ENCODE results near the gene PLXNA2. TPM values are rescaled to one million over a fixed set of nuclear protein-coding genes. Genes with fewer than 3 reads are reported as not detected.
A peak's percentile ranks its signal among the peaks of the same experiment; 100 is the strongest.

The PLXNA2 gene
- total RNA-seq, 1 experiment from 2014 or later = 0.89 TPM

- H4K20me1 ChIP-seq (ENCODE audit: insufficient read depth) = no peaks in the 10 kb centered on the region
- RAD21 ChIA-PET (ENCODE audit: low non-redundant PET in 1 of 2, low total read pairs in 2 of 2, uncharacterized antibody in 2 of 2, unreplicated experiment in 2 of 2) = no interaction called here
- H2AFZ ChIP-seq (ENCODE audit: low read depth, low read length, poor library complexity, severe bottlenecking) = no peak overlapping the region
- H3K9me2 ChIP-seq (ENCODE audit: insufficient read depth) = no peaks in the 10 kb centered on the region
- CTCF ChIA-PET = interaction anchor here (1.6 to 1.7 kb wide), 2 partner anchors 11 to 13 kb away, joined by 5 to 8 read pairs; no protein-coding TSS in a partner anchor
- no peak for TF ChIP-seq CEBPB (IDR thresholded peaks at IDR 0.05; ENCODE audit: low read depth)
- no peak for TF ChIP-seq POLR2A (IDR thresholded peaks at IDR 0.05; ENCODE audit: borderline replicate concordance, extremely low read depth, insufficient read depth, insufficient read length)
- TF ChIP-seq CTCF (IDR thresholded peaks at IDR 0.05 in 2 of 3, conservative IDR thresholded peaks at IDR 0.05 in 1 of 3; ENCODE audit: borderline replicate concordance in 1 of 3, insufficient read depth in 1 of 3, low read depth in 2 of 3, low read length in 2 of 3) = no peak
- TF ChIP-seq EGR1 (IDR thresholded peaks at IDR 0.05; ENCODE audit: low read depth) = no peak
- no peak for TF ChIP-seq YY1 (IDR thresholded peaks at IDR 0.05; ENCODE audit: extremely low read depth, insufficient replicate concordance, low read depth, low read length)
- POLR2A ChIA-PET = no interaction called here
- no peak overlapping the region for H3K4me2 ChIP-seq (ENCODE audit: low read length)
- H3K4me3 ChIP-seq (replicated peaks in 1 of 2; ENCODE audit: low read depth in 1 of 2, low read length in 2 of 2) = no peak overlapping the region
- ATAC-seq (no peak), DNase-seq (ENCODE audit: low read depth, low spot score) (no peak)
- H3K27ac ChIP-seq (ENCODE audit: low read depth, low read length) = no peak overlapping the region
- H3K36me3 ChIP-seq (ENCODE audit: control insufficient read depth in 1 of 2, insufficient read depth in 2 of 2, low read length in 2 of 2) = no peaks in the 10 kb centered on the region
- no peak overlapping the region for H3K9ac ChIP-seq (ENCODE audit: low read length)
- no peaks in the 10 kb centered on the region for H3K27me3 ChIP-seq (ENCODE audit: insufficient read depth, low read length)
- H3K9me3 ChIP-seq (ENCODE audit: control insufficient read depth in 1 of 2, insufficient read depth in 1 of 2, low read depth in 1 of 2, low read length in 2 of 2) = no peaks in the 10 kb centered on the region
- H3K4me1 ChIP-seq (ENCODE audit: control insufficient read depth in 1 of 2, insufficient read depth in 2 of 2, low read length in 2 of 2) = peaks cover 0 to 15% of the 10 kb centered on the region in 2 experiments; a peak in 2 of 4 replicates
- no TSS peak for BruUV-seq (replicated peaks)
- H3K79me2 ChIP-seq (ENCODE audit: insufficient read depth, low read length) = no peaks in the 10 kb centered on the region
- intact Hi-C loops (cut with micrococcal nuclease) = no loop called here
Observed at GRCh38 chr1:208009303-208009702, 234.9 kb downstream of the PLXNA2 start.

- CTCF ChIA-PET = interaction anchor here (1.3 to 1.8 kb wide), 3 partner anchors 11 to 236 kb away, joined by 3 to 9 read pairs (median 5); no protein-coding TSS in a partner anchor
- Histone ChIP-seq H3K27me3 (ENCODE audit: insufficient read depth, low read length) (no peaks in the 10 kb centered on the region), H3K9ac (ENCODE audit: low read length) (no peak overlapping the region), H3K27ac (ENCODE audit: low read depth, low read length) (no peak overlapping the region), H3K4me1 (ENCODE audit: control insufficient read depth in 1 of 2, insufficient read depth in 2 of 2, low read length in 2 of 2) (peaks cover 0 to 15% of the 10 kb centered on the region in 2 experiments; a peak in 2 of 4 replicates), H3K9me3 (ENCODE audit: control insufficient read depth in 1 of 2, insufficient read depth in 1 of 2, low read depth in 1 of 2, low read length in 2 of 2) (no peaks in the 10 kb centered on the region), H4K20me1 (ENCODE audit: insufficient read depth) (no peaks in the 10 kb centered on the region), H3K36me3 (ENCODE audit: control insufficient read depth in 1 of 2, insufficient read depth in 2 of 2, low read length in 2 of 2) (no peaks in the 10 kb centered on the region), H3K9me2 (ENCODE audit: insufficient read depth) (no peaks in the 10 kb centered on the region), H3K4me3 (replicated peaks in 1 of 2; ENCODE audit: low read depth in 1 of 2, low read length in 2 of 2) (no peak overlapping the region), H2AFZ (ENCODE audit: low read depth, low read length, poor library complexity, severe bottlenecking) (no peak overlapping the region), H3K4me2 (ENCODE audit: low read length) (peak overlapping the region; percentile 20; the same call in 1 of the 2 replicates), H3K79me2 (ENCODE audit: insufficient read depth, low read length) (no peaks in the 10 kb centered on the region)
- ATAC-seq (no peak), DNase-seq (ENCODE audit: low read depth, low spot score) (no peak)
- intact Hi-C loops (cut with micrococcal nuclease) = no loop called here
- BruUV-seq (replicated peaks) = no TSS peak
- POLR2A ChIA-PET = no interaction called here
- TF ChIP-seq FOSL1 (IDR thresholded peaks at IDR 0.05; ENCODE audit: low read depth) = no peak
- TF ChIP-seq SIN3A (IDR thresholded peaks at IDR 0.05; ENCODE audit: low read depth) = no peak
- TF ChIP-seq JUND (IDR thresholded peaks at IDR 0.05) = no peak
- no peak for TF ChIP-seq SP1 (IDR thresholded peaks at IDR 0.05; ENCODE audit: low read depth)
- no peak for TF ChIP-seq POLR2A (IDR thresholded peaks at IDR 0.05; ENCODE audit: borderline replicate concordance, extremely low read depth, insufficient read depth, insufficient read length)
- TF ChIP-seq POLR2AphosphoS5 (IDR thresholded peaks at IDR 0.05; ENCODE audit: low read depth, low read length) = no peak
- no peak for TF ChIP-seq ELF1 (IDR thresholded peaks at IDR 0.05; ENCODE audit: borderline replicate concordance, low read depth)
- no peak for TF ChIP-seq ZFX (IDR thresholded peaks at IDR 0.05)
- TF ChIP-seq RAD21 (IDR thresholded peaks at IDR 0.05; ENCODE audit: low read depth) = no peak
- no peak for TF ChIP-seq REST (IDR thresholded peaks at IDR 0.05; ENCODE audit: low read depth)
- no peak for TF ChIP-seq EGR1 (IDR thresholded peaks at IDR 0.05; ENCODE audit: low read depth)
- TF ChIP-seq EZH2 (IDR thresholded peaks at IDR 0.05) = no peak
- no peak for TF ChIP-seq MAX (IDR thresholded peaks at IDR 0.05)
- TF ChIP-seq TCF7L2 (IDR thresholded peaks at IDR 0.05; ENCODE audit: borderline replicate concordance, extremely low read depth, insufficient read depth, insufficient read length) = no peak
- TF ChIP-seq CEBPB (IDR thresholded peaks at IDR 0.05; ENCODE audit: low read depth) = no peak
- RAD21 ChIA-PET (ENCODE audit: low non-redundant PET in 1 of 2, low total read pairs in 2 of 2, uncharacterized antibody in 2 of 2, unreplicated experiment in 2 of 2) = no interaction called here
Observed at GRCh38 chr1:208008534-208008933, 235.7 kb downstream of the PLXNA2 start.

Measured in HCT116 (cell line).